ENCODE data around the gene CACNG8. TPM values are rescaled to one million over a fixed set of nuclear protein-coding genes. Genes with fewer than 3 reads are reported as not detected.

Gene CACNG8
- total RNA-seq, 1 donor, result under 0.01 TPM

DNA sequence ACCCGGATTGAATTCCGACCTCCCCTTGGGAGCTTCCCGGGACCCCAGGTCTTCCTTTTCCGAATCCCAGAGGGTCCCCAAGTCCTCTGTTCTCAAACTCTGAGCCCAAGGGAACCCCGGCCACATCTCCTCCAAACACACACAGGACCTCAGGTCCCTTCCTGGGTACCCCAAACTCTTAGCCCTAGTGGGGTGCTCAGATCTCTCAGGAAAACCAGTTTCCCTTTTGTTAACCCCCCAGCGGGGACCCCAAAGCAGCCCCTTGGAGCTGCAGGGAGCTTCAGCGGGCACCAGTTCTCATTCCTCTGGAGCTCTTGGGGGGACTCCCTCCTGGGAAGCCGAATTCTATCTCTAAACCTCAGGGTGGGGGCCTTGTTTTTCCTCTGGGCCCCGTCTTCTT is 29.5 kb downstream of the CACNG8 start:
- no peak for DNase-seq (ENCODE audit: low read depth in 2 of 3, low spot score in 2 of 3)

GRCh38 chr19:53992815-53993214 is 30.1 kb downstream of the CACNG8 start:
- DNase-seq (ENCODE audit: low read depth in 2 of 3, low spot score in 2 of 3), result no peak

- no peak for DNase-seq (ENCODE audit: low read depth in 2 of 3, low spot score in 2 of 3)
Measured at GRCh38 chr19:53993448-53993847, 30.7 kb downstream of the CACNG8 start.

DNA sequence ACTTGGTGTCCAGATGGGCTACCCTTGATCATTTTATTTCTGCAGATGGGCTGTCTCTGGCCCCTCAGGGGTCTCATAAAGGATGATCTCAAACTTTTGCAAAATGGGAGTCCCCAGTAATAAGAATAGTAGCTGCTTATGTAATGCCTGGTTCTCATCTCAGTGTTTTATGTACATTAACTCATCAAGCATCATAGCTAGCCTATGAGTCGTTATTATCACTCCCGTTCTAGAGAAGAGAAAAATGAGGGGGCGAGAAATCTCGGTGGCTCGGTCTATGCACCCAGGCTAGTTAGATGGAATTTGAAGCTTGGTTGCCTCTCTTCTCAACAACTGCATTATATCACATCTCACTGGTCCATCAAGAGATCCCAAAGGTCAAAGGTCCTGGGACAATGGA is 32.1 kb downstream of the CACNG8 start:
- DNase-seq (ENCODE audit: low read depth in 2 of 3, low spot score in 2 of 3), result no peak

- DNase-seq (ENCODE audit: low read depth in 2 of 3, low spot score in 2 of 3), result no peak
Measured at GRCh38 chr19:53998223-53998622, 35.5 kb downstream of the CACNG8 start.

DNA sequence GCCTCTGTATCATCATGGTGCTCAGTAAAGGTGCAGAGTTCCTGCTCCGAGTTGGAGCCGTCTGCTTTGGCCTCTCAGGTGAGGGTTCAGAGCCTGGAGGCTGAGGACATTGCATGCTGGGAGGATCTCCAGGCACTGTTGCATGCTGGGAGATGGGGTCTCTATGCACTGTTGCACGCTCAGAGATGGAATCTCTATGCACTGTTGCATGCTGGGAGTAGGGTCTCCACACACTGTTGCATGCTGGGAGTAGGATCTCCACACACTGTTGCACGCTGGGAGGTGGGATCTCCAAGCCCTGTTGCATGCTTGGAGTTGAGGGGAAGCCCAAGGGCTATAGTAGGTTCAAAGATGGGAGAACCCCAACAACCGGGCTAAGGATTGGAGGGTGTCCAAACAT is 37.0 kb downstream of the CACNG8 start:
- DNase-seq (ENCODE audit: low read depth in 2 of 3, low spot score in 2 of 3), result no peak

- DNase-seq (ENCODE audit: low read depth in 2 of 3, low spot score in 2 of 3), result no peak
Measured at GRCh38 chr19:54001496-54001895, 38.8 kb downstream of the CACNG8 start.

DNA sequence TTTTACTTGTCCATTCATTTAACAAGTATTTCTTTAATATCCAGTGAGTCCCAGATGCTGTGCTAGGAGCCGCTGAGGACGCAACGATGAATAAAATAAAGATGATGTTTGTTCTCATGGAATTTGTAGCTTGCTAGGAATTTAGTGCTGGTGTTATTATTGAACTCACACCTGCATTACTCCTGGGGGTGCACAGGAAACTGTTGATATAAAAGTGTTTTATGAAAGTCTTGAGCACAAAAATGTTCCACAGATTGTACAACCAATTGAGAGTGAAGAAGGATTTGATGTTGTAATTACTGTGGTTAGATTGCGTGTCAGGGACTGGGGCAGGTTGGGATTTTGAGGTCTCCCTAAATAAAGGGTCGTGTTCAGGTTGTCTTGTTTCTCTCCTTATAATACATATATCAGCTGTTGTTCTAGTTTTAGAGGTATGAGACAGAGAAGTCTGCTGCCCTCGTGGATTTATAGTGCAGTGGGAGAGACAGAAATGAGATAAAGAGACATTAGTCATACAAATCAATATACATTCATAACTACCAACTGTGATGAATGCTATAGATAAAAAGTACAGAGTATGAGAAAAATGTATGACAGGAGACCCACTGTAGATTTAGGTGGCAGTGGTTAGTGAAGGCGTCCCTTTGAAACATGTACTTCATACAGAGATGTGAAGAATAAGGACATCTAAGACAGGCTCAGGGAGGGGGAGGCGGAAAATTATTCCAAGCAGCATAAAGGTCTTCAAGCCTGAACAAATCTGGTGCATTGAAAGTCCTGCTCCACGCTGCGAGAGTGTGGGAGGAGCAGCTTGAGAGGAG is 40.0 kb downstream of the CACNG8 start:
- no peak for DNase-seq (ENCODE audit: low read depth in 2 of 3, low spot score in 2 of 3)

DNA sequence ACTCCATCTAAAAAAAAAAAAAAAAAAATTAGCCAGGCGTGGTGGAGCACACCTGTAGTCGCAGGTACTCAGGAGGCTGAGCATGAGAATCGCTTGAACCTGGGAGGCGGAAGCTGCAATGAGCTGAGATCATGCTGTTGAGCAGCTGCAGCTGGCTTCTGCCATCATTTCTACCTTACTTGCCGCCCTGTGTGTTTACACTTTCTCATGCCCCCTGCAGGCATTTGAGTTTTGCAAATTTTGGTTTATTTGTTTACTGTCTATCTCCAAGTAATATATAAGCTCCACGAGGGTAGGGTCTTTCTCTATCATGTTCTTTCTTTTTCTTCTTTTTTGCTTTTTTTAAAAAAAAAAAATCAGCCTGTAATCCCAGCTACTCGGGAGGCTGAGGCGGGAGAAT is 46.7 kb downstream of the CACNG8 start:
- no peak for DNase-seq (ENCODE audit: low read depth in 2 of 3, low spot score in 2 of 3)

DNA sequence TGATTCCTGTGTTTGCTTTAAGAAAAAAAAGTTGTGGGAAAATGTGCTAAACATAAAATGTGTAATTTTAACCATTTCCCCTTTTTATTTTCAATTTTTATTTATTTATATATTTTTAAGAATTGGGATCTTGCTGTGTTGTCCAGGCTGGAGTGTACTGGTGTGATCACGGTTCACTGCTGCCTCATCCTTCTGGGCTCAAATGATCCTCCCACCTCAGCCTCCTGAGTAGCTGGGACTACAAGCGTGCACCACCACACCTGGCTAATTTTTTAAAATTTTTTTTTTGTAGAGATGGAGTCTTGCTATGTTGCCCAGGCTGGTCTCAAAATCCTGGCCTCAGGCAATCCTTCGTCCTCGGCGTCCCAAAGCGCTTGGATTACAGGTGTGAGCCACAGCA is 47.7 kb downstream of the CACNG8 start:
- DNase-seq (ENCODE audit: low read depth in 2 of 3, low spot score in 2 of 3), result no peak

DNA sequence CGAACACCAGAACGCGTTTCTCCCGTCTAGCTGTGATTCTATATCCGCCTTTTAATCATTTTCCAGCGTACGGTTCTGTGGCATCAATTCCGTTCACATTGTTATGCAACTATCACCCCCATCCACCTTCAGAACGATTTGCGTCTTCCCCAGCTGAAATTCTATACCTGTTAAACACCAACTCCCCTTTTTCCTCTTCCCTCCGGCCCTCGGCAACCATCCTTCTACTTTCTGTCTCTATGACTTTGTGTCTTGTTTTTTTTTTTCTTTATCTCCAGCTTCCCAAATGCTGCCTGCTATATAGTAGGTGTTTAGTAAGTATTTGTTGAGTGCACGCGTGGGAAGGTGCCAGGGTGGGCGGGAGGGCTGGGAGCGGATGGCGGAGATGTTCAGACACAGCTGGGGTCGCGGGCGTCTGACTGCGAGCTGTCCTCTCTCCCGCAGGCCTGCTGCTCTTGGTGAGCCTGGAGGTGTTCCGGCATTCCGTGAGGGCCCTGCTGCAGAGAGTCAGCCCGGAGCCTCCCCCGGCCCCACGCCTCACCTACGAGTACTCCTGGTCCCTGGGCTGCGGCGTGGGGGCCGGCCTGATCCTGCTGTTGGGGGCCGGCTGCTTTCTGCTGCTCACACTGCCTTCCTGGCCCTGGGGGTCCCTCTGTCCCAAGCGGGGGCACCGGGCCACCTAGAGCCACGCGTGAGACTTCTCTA is 48.9 kb downstream of the CACNG8 start:
- DNase-seq (ENCODE audit: low read depth in 2 of 3, low spot score in 2 of 3), result no peak

DNA sequence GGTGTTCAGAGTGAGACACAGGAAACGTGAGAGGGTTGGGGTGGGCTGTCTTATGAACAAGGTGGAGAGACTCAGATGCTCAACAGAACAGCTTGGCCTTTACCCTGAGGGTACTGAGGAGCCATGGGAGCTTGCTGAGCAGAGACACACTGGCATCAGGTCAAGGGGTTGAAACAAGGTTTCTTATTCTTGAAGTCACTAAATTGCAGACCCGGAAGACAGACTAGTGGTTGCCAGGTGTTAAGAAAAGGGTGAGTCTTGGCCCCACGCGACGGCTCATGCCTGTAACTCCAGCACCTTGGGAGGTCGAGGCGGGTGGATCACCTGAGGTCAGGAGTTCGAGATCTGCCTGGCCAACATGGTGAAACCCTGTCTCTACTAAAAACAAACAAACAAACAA is 51.1 kb downstream of the CACNG8 start:
- DNase-seq (ENCODE audit: low read depth in 2 of 3, low spot score in 2 of 3), result no peak

DNA sequence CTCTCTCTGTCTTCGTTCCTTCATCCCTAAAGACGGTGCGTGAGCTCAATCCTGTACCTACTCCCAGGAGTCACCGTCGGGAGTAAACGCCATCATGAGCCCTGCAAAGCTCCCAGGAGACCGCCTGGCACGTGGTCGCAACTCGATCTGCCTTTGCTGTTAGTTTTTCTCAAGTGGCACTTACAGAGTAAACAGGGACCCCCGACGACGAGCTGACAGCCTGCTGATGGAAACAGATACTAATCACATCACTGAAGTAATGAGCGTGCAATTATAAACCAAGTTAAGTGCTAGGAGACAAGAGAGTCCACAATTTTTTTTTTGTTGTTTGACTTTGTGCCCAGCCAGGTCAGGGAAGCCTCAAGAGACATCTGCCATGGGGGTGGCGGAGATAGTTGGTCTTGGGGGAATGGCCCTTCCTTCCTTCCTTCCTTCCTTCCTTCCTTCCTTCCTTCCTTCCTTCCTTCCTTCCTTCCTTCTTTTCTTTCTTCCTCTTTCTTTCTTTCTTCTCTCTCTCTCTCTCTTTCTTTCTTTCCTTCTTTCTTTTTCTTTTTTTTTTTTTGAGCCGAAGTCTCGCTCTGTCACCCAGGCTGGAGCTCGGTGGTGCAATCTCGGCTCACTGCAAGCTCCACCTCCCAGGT is 52.3 kb downstream of the CACNG8 start:
- DNase-seq (ENCODE audit: low read depth in 2 of 3, low spot score in 2 of 3), result no peak

DNA sequence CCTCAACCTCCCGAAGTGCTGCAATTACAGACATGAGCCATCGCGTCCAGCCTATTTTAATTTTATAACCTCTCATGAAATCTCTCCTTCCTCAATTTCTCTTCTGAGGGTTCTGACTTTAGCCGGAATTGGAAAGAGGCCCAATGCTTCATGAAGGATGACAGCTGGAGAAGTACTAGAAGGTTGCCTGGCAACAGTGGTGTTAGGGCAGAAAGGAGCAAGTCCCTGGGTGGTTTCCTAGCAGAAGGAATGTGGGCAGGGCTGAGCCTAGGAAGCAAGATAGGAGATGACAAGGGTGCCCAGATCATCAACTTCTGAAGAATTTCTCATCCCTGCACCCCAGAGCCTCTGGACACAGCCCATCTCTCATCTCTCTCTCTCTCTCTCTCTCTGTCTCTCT is 54.5 kb downstream of the CACNG8 start:
- DNase-seq (ENCODE audit: low read depth in 2 of 3, low spot score in 2 of 3), result no peak

DNA sequence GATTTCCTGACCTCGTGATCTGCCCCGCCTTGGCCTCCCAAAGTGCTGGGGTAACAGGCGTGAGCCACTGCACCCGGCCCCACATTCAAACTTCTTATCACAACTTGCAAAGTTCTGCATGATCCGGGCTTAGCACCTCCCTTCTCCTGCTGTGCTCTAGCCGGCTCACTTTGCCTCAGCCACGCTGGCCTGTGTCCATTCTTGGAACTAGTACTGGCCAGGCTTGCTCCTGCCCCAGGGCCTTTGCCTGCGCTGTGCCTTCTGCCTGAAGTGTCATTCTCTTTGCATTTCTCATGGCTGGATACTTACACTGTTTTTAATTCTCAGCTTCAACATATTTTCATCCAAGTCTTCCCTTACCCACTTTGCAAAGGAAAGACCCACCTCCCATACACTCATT is 58.6 kb downstream of the CACNG8 start:
- DNase-seq (ENCODE audit: low read depth in 2 of 3, low spot score in 2 of 3), result no peak

DNA sequence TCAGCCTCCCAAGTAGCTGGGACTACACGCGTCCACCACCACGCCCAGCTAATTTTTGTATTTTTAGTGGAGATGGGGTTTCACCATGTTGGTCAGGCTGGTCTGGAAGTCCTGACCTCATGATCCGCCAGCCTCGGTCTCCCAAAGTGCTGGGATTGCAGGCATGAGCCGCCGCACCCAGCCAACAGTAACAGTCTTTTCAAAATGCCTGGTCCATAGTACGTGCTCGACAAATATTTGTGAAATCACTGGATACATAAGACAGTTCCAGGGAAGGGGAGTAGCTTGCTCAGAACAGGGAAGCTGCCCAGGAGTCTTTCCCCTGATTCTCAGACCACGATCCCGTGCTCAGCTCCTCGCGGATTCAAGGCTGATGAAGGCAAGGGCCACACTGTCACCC is 59.2 kb downstream of the CACNG8 start:
- no peak for DNase-seq (ENCODE audit: low read depth in 2 of 3, low spot score in 2 of 3)

GRCh38 chr19:54023191-54023590 is 60.5 kb downstream of the CACNG8 start:
- no peak for DNase-seq (ENCODE audit: low read depth in 2 of 3, low spot score in 2 of 3)

DNA sequence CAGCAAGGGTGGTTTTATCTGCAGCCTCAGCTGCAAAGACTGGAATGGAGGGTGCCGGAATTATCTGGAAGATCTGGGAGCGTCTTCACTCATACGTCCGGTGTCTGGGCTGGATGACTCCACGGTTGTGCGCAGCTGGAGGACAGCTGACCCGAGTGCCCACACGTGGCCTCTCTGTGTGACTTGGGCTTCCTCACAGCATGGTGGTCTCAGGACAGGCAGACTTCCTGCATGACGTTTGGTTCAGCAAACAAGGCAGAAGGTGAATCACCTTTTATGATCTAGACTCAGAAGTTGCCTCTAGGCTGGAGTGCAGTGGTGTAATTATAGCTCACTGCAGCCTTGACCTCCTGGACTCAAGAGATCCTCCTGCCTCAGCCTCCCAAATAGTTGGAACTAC is 61.9 kb downstream of the CACNG8 start:
- no peak for DNase-seq (ENCODE audit: low read depth in 2 of 3, low spot score in 2 of 3)

- DNase-seq (ENCODE audit: low read depth in 2 of 3, low spot score in 2 of 3), result no peak
Measured at GRCh38 chr19:54026656-54027055, 63.9 kb downstream of the CACNG8 start.

DNA sequence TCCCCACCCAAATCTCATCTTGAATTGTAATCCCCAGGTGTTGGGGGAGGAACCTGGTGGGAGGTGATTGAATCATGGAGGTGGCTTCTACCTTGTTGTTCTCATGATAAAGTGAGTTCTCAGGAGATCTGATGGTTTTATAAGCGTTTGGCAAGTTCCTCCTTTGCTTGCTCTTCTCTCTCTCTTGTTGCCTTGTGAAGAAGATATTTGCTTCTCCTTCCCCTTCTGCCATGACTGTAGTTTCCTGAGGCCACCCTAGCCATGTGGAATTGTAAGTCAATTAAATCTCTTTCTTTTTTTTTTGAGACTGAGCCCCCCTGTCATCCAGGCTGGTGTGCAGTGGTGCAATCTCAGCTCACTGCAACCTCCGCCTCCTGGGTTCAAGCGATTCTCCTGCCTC is 66.6 kb downstream of the CACNG8 start:
- peak in 1 of 3 donors; percentile 13 for DNase-seq (ENCODE audit: low read depth in 2 of 3, low spot score in 2 of 3)

- DNase-seq (ENCODE audit: low read depth in 2 of 3, low spot score in 2 of 3), result peak; percentile 26 to 77 (median 66)
Measured at GRCh38 chr19:54029930-54030490, 67.3 kb downstream of the CACNG8 start.

Measured in hematopoietic multipotent progenitor cell (in vitro differentiated cells).